Choroid plexus epithelial cell (primary cell): ENCODE measurements around the gene CDH13.

Source experiments
- DNase-seq: peaks from one replicate; pipeline ENCODE4 v3.0.0-alpha.2; 2010; ENCODE audit warnings: low read depth
- H3K4me3 ChIP-seq: 2 replicates; pipeline ENCODE4 v1.5.1; 2011; ENCODE audit warnings: low read depth, mild to moderate bottlenecking, control low read depth, low read length, moderate library complexity
- TF ChIP-seq, protein P1 (sequence below): conservative IDR thresholded peaks from 2 replicates; pipeline ENCODE4 v1.5.1; 2011; ENCODE audit warnings: low read depth, mild to moderate bottlenecking, control low read depth, inconsistent platforms, low read length, moderate library complexity

Gene CDH13

GRCh38 chr16:83623091-83623730 lies 996.4 kb downstream of the CDH13 start:
- DNase-seq: no peak
- no peak overlapping the region for H3K4me3 ChIP-seq
- TF ChIP-seq, protein P1, sequence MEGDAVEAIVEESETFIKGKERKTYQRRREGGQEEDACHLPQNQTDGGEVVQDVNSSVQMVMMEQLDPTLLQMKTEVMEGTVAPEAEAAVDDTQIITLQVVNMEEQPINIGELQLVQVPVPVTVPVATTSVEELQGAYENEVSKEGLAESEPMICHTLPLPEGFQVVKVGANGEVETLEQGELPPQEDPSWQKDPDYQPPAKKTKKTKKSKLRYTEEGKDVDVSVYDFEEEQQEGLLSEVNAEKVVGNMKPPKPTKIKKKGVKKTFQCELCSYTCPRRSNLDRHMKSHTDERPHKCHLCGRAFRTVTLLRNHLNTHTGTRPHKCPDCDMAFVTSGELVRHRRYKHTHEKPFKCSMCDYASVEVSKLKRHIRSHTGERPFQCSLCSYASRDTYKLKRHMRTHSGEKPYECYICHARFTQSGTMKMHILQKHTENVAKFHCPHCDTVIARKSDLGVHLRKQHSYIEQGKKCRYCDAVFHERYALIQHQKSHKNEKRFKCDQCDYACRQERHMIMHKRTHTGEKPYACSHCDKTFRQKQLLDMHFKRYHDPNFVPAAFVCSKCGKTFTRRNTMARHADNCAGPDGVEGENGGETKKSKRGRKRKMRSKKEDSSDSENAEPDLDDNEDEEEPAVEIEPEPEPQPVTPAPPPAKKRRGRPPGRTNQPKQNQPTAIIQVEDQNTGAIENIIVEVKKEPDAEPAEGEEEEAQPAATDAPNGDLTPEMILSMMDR: no peak

DNA sequence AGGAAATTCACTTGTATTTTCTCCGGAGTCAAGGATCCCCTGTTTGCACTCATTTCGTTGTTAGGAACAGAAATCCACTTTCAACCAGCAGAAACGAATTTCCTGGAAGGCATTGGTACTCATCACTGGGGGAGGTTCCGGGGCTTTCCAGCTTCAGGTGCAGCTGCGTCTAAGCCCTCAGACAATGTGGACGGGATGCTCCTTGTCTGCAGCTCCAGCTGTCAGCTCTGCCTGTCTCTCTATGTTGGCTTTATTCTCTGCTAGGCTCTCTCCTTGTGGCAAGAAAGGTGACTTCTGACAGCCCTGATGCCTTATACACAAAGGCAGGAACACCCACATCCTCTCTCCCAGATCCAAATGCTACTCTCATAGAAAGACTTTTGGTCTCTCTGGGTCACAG lies 997.1 kb downstream of the CDH13 start:
- no peak for DNase-seq

GRCh38 chr16:83624429-83625120 lies 997.8 kb downstream of the CDH13 start:
- TF ChIP-seq, protein P1: no peak
- no peak overlapping the region for H3K4me3 ChIP-seq
- DNase-seq: no peak

More for the DNA sequence above, 997.1 kb downstream of the CDH13 start:
- TF ChIP-seq, protein P1: no peak
- H3K4me3 ChIP-seq: no peak overlapping the region

GRCh38 chr16:83626204-83626603 lies 999.4 kb downstream of the CDH13 start:
- DNase-seq: no peak
- TF ChIP-seq, protein P1: no peak
- no peak overlapping the region for H3K4me3 ChIP-seq

DNA sequence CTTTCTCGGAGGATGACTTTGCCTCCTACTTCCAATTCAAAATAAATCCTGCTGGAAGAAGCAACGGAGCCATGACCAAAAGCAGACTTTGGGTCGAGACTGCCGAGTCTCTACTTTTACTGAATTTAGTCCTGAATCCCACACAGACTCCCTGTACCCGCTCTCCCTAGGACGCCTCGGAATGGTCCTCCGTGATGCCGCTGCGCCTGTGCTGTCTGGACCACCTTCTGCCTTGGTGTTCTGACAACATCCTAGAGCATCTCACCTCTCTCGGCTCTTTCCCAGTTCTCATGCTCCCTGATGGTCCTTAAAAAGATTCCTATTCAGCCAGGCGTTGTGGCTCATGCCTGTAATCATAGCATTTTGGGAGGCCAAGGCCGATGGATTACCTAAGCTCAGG lies 999.9 kb downstream of the CDH13 start:
- H3K4me3 ChIP-seq: no peak overlapping the region
- TF ChIP-seq, protein P1: no peak
- no peak for DNase-seq

GRCh38 chr16:83627996-83628395 lies 1001.2 kb downstream of the CDH13 start:
- no peak for DNase-seq
- H3K4me3 ChIP-seq: no peak overlapping the region
- TF ChIP-seq, protein P1: no peak

- TF ChIP-seq, protein P1: no peak
- no peak for DNase-seq
Measured at GRCh38 chr16:83629426-83629825, 1002.7 kb downstream of the CDH13 start.

More at GRCh38 chr16:83629426-83629825, 1002.7 kb downstream of the CDH13 start:
- no peak overlapping the region for H3K4me3 ChIP-seq
